ENCODE results near the gene USP22.

- TF ChIP-seq CTCF (IDR thresholded peaks at IDR 0.05) = no peak
- no peak for TF ChIP-seq POLR2A (IDR thresholded peaks at IDR 0.05)
Observed at GRCh38 chr17:21012736-21013135, 30.1 kb downstream of the USP22 start.
